GM23248 (cell line): ENCODE measurements around the gene MOK. TPM values are rescaled to one million over a fixed set of nuclear protein-coding genes. Genes with fewer than 3 reads are reported as not detected.

Experiments used
- DNase-seq: peaks from one replicate; pipeline ENCODE4 v3.0.0-alpha.2; 2015
- H2AFZ ChIP-seq: fragments of 200-600 bp; sonication (generic); 2 replicates; pipeline ENCODE4 v1.6.1; 2016; ENCODE audit warnings: antibody characterized with exemption
- H3F3A ChIP-seq: fragments of 200-600 bp; sonication (generic); 2 replicates; pipeline ENCODE4 v1.6.1; 2016; ENCODE audit warnings: mild to moderate bottlenecking, antibody characterized with exemption, mixed run types; ENCODE audit not compliant: insufficient read depth
- H3K27ac ChIP-seq: fragments of 200-600 bp; sonication (generic); 2 replicates; pipeline ENCODE4 v1.5.1; 2016; ENCODE audit warnings: mild to moderate bottlenecking
- H3K27me3 ChIP-seq: fragments of 200-600 bp; sonication (generic); replicated peaks from 2 replicates; pipeline ENCODE4 v1.6.1; 2016; ENCODE audit warnings: mild to moderate bottlenecking; ENCODE audit not compliant: insufficient read depth
- H3K36me3 ChIP-seq: fragments of 200-600 bp; sonication (generic); 2 replicates; pipeline ENCODE4 v1.6.1; 2016; ENCODE audit warnings: low read depth, mild to moderate bottlenecking
- H3K4me1 ChIP-seq: fragments of 200-600 bp; sonication (generic); 2 replicates; pipeline ENCODE4 v1.6.1; 2016; ENCODE audit warnings: mild to moderate bottlenecking; ENCODE audit not compliant: insufficient read depth
- H3K4me2 ChIP-seq: fragments of 200-600 bp; sonication (generic); one replicate; pipeline ENCODE4 v1.6.1; 2016; ENCODE audit warnings: mild to moderate bottlenecking; ENCODE audit not compliant: unreplicated experiment
- H3K4me3 ChIP-seq: fragments of 200-600 bp; sonication (generic); 2 replicates; pipeline ENCODE4 v1.5.1; 2016; ENCODE audit warnings: mild to moderate bottlenecking
- H3K79me2 ChIP-seq: fragments of 200-600 bp; sonication (generic); 2 replicates; pipeline ENCODE4 v1.6.1; 2016; ENCODE audit warnings: mild to moderate bottlenecking; ENCODE audit not compliant: insufficient read depth
- H3K9ac ChIP-seq: fragments of 200-600 bp; sonication (generic); 2 replicates; pipeline ENCODE4 v1.6.1; 2016; ENCODE audit warnings: mild to moderate bottlenecking
- H3K9me2 ChIP-seq: fragments of 200-600 bp; sonication (generic); 2 replicates; pipeline ENCODE4 v1.6.1; 2016; ENCODE audit warnings: mixed run types, mild to moderate bottlenecking, moderate library complexity; ENCODE audit not compliant: insufficient read depth
- H3K9me3 ChIP-seq: fragments of 200-600 bp; sonication (generic); one replicate; pipeline ENCODE4 v1.6.1; 2017; ENCODE audit warnings: low read depth
- H4K20me1 ChIP-seq: fragments of 200-600 bp; sonication (generic); 2 replicates; pipeline ENCODE4 v1.6.0; 2016; ENCODE audit not compliant: insufficient read depth
- EZH2 ChIP-seq: fragments of 200-600 bp; sonication (generic); IDR thresholded peaks from 2 replicates; pipeline ENCODE4 v1.6.1; 2018; ENCODE audit warnings: antibody characterized with exemption, mild to moderate bottlenecking; ENCODE audit not compliant: insufficient read depth, poor library complexity, severe bottlenecking
- EZH2phosphoT487 ChIP-seq: fragments of 200-600 bp; sonication (generic); IDR thresholded peaks from 2 replicates; pipeline ENCODE4 v1.6.1; 2018; ENCODE audit warnings: antibody characterized with exemption, moderate library complexity, mild to moderate bottlenecking, low read depth; ENCODE audit not compliant: insufficient read depth
- WGBS, 2 experiments: methylation state at CpG; one replicate each; pipeline ENCODE4 v1.1.6; 2015 to 2017; ENCODE audit warnings: low lambda C conversion rate in 2 of 2, low coverage in 1 of 2; ENCODE audit errors: missing lambda C conversion rate in 2 of 2; 5-methylcytosine and 5-hydroxymethylcytosine counted together
- in situ Hi-C: fragments of 300-500 bp; cut with MboI; formaldehyde crosslinking; loops from 2 replicates; pipeline ENCODE4 v1.15.0; 2020
- polyA plus RNA-seq: library from polyadenylated mRNA; unstranded; fragments of >200 nt; fragmentation: Nextera tagmentation; extraction: Ambion mirVana; gene quantifications from 2 replicates; pipeline ENCODE4 v1.2.1, GENCODE V29; 2016
- total RNA-seq: library from RNA; depleted of rRNA; stranded (reverse); fragments of >200 nt; shearing (Covaris generic); gene quantifications from 2 replicates; pipeline ENCODE4 v1.2.3, GENCODE V29; 2014

MOK gene
- total and polyA plus RNA-seq, 2 experiments from 2014 or later = 34.9 to 67.9 TPM

- Histone ChIP-seq H3K4me3 (peak overlapping the region; percentile 72), H3K4me1 (peaks cover 34% of the 10 kb centered on the region), H3K27ac (peak overlapping the region; percentile 45; the same call in 1 of the 2 replicates), H4K20me1 (no peaks in the 10 kb centered on the region), H2AFZ (peak overlapping the region; percentile 85), H3F3A (peaks cover 28% of the 10 kb centered on the region), H3K9me3 (no peaks in the 10 kb centered on the region), H3K9me2 (no peaks in the 10 kb centered on the region), H3K79me2 (peaks cover 7% of the 10 kb centered on the region), H3K9ac (peak overlapping the region; percentile 68), H3K27me3 (no peaks in the 10 kb centered on the region), H3K4me2 (peak overlapping the region; percentile 86), H3K36me3 (no peaks in the 10 kb centered on the region)
- DNase-seq = peak; percentile 41
- WGBS, 2 experiments = 57 to 60% methylated on average over 12 of the region's 12 CpGs
- TF ChIP-seq EZH2 (no peak), EZH2phosphoT487 (no peak)
- in situ Hi-C loops = loop anchor here (25.0 kb wide), 1 partner anchor 355 kb away; the partner anchor contains the start of gene DYNC1H1
Measured at GRCh38 chr14:102317564-102318248, 12.7 kb upstream of the MOK start.

GRCh38 chr14:102316743-102317563 is 12.0 kb upstream of the MOK start:
- TF ChIP-seq EZH2phosphoT487 = no peak
- no peak for TF ChIP-seq EZH2
- Histone ChIP-seq H3K9me2 (no peaks in the 10 kb centered on the region), H3K36me3 (no peaks in the 10 kb centered on the region), H3K79me2 (peaks cover 7% of the 10 kb centered on the region), H4K20me1 (no peaks in the 10 kb centered on the region), H2AFZ (peak overlapping the region; percentile 92), H3K9ac (peak overlapping the region; percentile 79), H3K27ac (peak overlapping the region; percentile 92), H3K4me3 (peak overlapping the region; percentile 72), H3K27me3 (no peaks in the 10 kb centered on the region), H3K9me3 (no peaks in the 10 kb centered on the region), H3K4me1 (peaks cover 34% of the 10 kb centered on the region), H3F3A (peaks cover 21% of the 10 kb centered on the region), H3K4me2 (peak overlapping the region; percentile 92)
- in situ Hi-C loops = loop anchor here (25.0 kb wide), 1 partner anchor 355 kb away; the partner anchor contains the start of gene DYNC1H1
- 1 to 2% methylated on average over 51 to 54 of the region's 54 CpGs for WGBS, 2 experiments
- DNase-seq = peak; percentile 97

GRCh38 chr14:102316338-102316742 is 11.4 kb upstream of the MOK start:
- Histone ChIP-seq H3K4me2 (peak overlapping the region; percentile 92), H3K4me3 (peak overlapping the region; percentile 68), H3K9me3 (no peaks in the 10 kb centered on the region), H3K27ac (peak overlapping the region; percentile 92), H4K20me1 (no peaks in the 10 kb centered on the region), H3K9ac (peak overlapping the region; percentile 79), H3K9me2 (no peaks in the 10 kb centered on the region), H2AFZ (peak overlapping the region; percentile 92), H3K27me3 (no peaks in the 10 kb centered on the region), H3F3A (peaks cover 21% of the 10 kb centered on the region), H3K79me2 (peaks cover 7% of the 10 kb centered on the region), H3K36me3 (no peaks in the 10 kb centered on the region), H3K4me1 (peaks cover 34% of the 10 kb centered on the region)
- in situ Hi-C loops = loop anchor here (25.0 kb wide), 1 partner anchor 354 kb away; the partner anchor contains the start of gene DYNC1H1
- 3 to 8% methylated on average over 9 to 10 of the region's 10 CpGs for WGBS, 2 experiments
- TF ChIP-seq EZH2phosphoT487 (no peak), EZH2 (no peak)
- DNase-seq = no peak

- no peak overlapping the region for H3K4me2 ChIP-seq
- peak; percentile 28 for DNase-seq
- WGBS, 2 experiments = 87 to 88% methylated on average over 6 of the region's 6 CpGs
Measured at GRCh38 chr14:102315121-102315520, 10.2 kb upstream of the MOK start.

More at GRCh38 chr14:102315121-102315520, 10.2 kb upstream of the MOK start:
- H3K79me2 ChIP-seq = peaks cover under 1% of the 10 kb centered on the region
- no peak overlapping the region for H3K9ac ChIP-seq
- H3K36me3 ChIP-seq = no peaks in the 10 kb centered on the region
- H2AFZ ChIP-seq = peak overlapping the region; percentile 78
- no peaks in the 10 kb centered on the region for H3K27me3 ChIP-seq
- in situ Hi-C loops = loop anchor here (25.0 kb wide), 1 partner anchor 353 kb away; the partner anchor contains the start of gene DYNC1H1
- H3K4me1 ChIP-seq = peaks cover 31% of the 10 kb centered on the region
- no peaks in the 10 kb centered on the region for H3K9me3 ChIP-seq
- no peak overlapping the region for H3K4me3 ChIP-seq
- H3F3A ChIP-seq = peaks cover 21% of the 10 kb centered on the region
- no peaks in the 10 kb centered on the region for H3K9me2 ChIP-seq
- no peak overlapping the region for H3K27ac ChIP-seq
- no peak for TF ChIP-seq EZH2
- TF ChIP-seq EZH2phosphoT487 = no peak
- H4K20me1 ChIP-seq = no peaks in the 10 kb centered on the region
